H1 (cell line): Measurements from ENCODE around the gene TMEM30A. TPM values are rescaled to one million over a fixed set of nuclear protein-coding genes. Genes with fewer than 3 reads are reported as not detected.

Experiments
- CTCF ChIA-PET: fragments of 300-600 bp; sonication (Branson Sonifier 250); formaldehyde crosslinking; loops from one replicate; lab custom pipeline; 2021; ENCODE audit not compliant: partially characterized antibody; lab: Charles Lee
- POLR2A ChIA-PET: fragments of 300-600 bp; sonication (Branson Sonifier 250); formaldehyde crosslinking; loops from one replicate; lab custom pipeline; 2021; ENCODE audit warnings: inconsistent platforms; ENCODE audit not compliant: partially characterized antibody; lab: Charles Lee
- DNase-seq, 2 experiments: peaks; one replicate each; pipeline versions ENCODE4 v3.0.0 to v3.0.0-alpha.2; 2010 to 2022; ENCODE audit warnings: low spot score in 2 of 2, low read depth in 1 of 2, mixed read lengths in 1 of 2
- FAIRE-seq: peaks from 2 replicates; lab custom pipeline; 2011; peaks lifted over from hg19 to GRCh38; lab: Jason Lieb, UNC
- H2AFZ ChIP-seq: 2 replicates; pipeline ENCODE4 v1.8.1; 2012; ENCODE audit warnings: low read length, inconsistent platforms
- H2AK5ac ChIP-seq: 2 replicates; pipeline ENCODE4 v1.6.1; 2013; ENCODE audit warnings: low read depth, low read length
- H2BK120ac ChIP-seq: replicated peaks from 2 replicates; pipeline ENCODE3; 2013; ENCODE audit warnings: low read depth, low read length, inconsistent platforms
- H2BK12ac ChIP-seq: 2 replicates; pipeline ENCODE4 v1.6.1; 2013; ENCODE audit warnings: low read depth, low read length
- H2BK15ac ChIP-seq: 2 replicates; pipeline ENCODE4 v1.6.1; 2013; ENCODE audit warnings: low read length
- H2BK20ac ChIP-seq: 2 replicates; pipeline ENCODE4 v1.6.1; 2013; ENCODE audit warnings: low read length
- H2BK5ac ChIP-seq: 2 replicates; pipeline ENCODE4 v1.6.1; 2013; ENCODE audit warnings: low read depth, low read length
- H3K14ac ChIP-seq: 2 replicates; pipeline ENCODE4 v1.6.1; 2013; ENCODE audit warnings: inconsistent platforms; ENCODE audit not compliant: insufficient read length
- H3K18ac ChIP-seq: 2 replicates; pipeline ENCODE4 v1.6.1; 2013; ENCODE audit warnings: low read length; ENCODE audit errors: extremely low read depth
- H3K23ac ChIP-seq: 2 replicates; pipeline ENCODE4 v1.6.1; 2013; ENCODE audit warnings: inconsistent platforms; ENCODE audit not compliant: insufficient read length
- H3K23me2 ChIP-seq: 2 replicates; pipeline ENCODE4 v1.6.1; 2013; ENCODE audit warnings: low read depth, low read length
- H3K27ac ChIP-seq: 2 replicates; pipeline ENCODE4 v1.6.1; 2011; ENCODE audit warnings: low read depth, low read length, inconsistent platforms
- H3K27me3 ChIP-seq, 4 experiments: replicated peaks in 1 of 4; 1 replicate in 1 of 4; 2 replicates in 3 of 4; pipeline versions ENCODE4 v1.6.1 to v1.8.1; 2011 to 2013; ENCODE audit warnings: low read length in 3 of 4, mild to moderate bottlenecking in 3 of 4, inconsistent platforms in 2 of 4, mixed read lengths in 2 of 4, moderate library complexity in 1 of 4; ENCODE audit not compliant: control insufficient read depth in 3 of 4, insufficient read depth in 3 of 4; ENCODE audit errors: extremely low read depth in 1 of 4
- H3K36me3 ChIP-seq, 4 experiments: 2 replicates each; pipeline versions ENCODE4 v1.6.1 to v1.8.1; 2011 to 2013; ENCODE audit warnings: mild to moderate bottlenecking in 4 of 4, low read length in 3 of 4, moderate library complexity in 2 of 4, control low read depth in 1 of 4, inconsistent platforms in 1 of 4; ENCODE audit not compliant: insufficient read depth in 4 of 4, control insufficient read depth in 2 of 4
- H3K4ac ChIP-seq: replicated peaks from 2 replicates; pipeline ENCODE3; 2013; ENCODE audit warnings: low read length, low read depth, mixed read lengths, inconsistent platforms; ENCODE audit not compliant: insufficient read length
- H3K4me1 ChIP-seq, 4 experiments: replicated peaks in 1 of 4; 1 replicate in 1 of 4; 2 replicates in 3 of 4; pipeline versions ENCODE4 v1.6.1 to v1.8.1; 2011 to 2013; ENCODE audit warnings: low read length in 3 of 4, inconsistent platforms in 2 of 4, mixed read lengths in 1 of 4; ENCODE audit not compliant: insufficient read depth in 4 of 4, control insufficient read depth in 3 of 4
- H3K4me2 ChIP-seq, 2 experiments: 2 replicates each; pipeline versions ENCODE4 v1.6.1 to v1.8.1; 2011 to 2013; ENCODE audit warnings: low read depth in 2 of 2, low read length in 2 of 2, control low read depth in 1 of 2, inconsistent platforms in 1 of 2, mild to moderate bottlenecking in 1 of 2; ENCODE audit not compliant: insufficient read depth in 1 of 2
- H3K4me3 ChIP-seq, 4 experiments: fragments of 200-600, 300-600 bp in 1 of 4; sonication (generic), shearing (Covaris generic), sonication (Bioruptor Twin) in 1 of 4; 2 replicates each; pipeline versions ENCODE4 v1.5.1 to v1.8.1; 2011 to 2016; ENCODE audit warnings: low read length in 4 of 4, low read depth in 3 of 4, control low read depth in 2 of 4, inconsistent platforms in 2 of 4, mild to moderate bottlenecking in 2 of 4, mixed read lengths in 1 of 4, moderate library complexity in 1 of 4; ENCODE audit not compliant: insufficient read depth in 2 of 4; ENCODE audit errors: extremely low read depth in 1 of 4
- H3K56ac ChIP-seq: replicated peaks from 2 replicates; pipeline ENCODE3; 2013; ENCODE audit warnings: low read depth, mild to moderate bottlenecking, mixed read lengths, low read length, inconsistent platforms; ENCODE audit not compliant: insufficient read length
- H3K79me1 ChIP-seq: 2 replicates; pipeline ENCODE4 v1.6.1; 2013; ENCODE audit warnings: low read depth, low read length, control low read depth
- H3K79me2 ChIP-seq, 2 experiments: 2 replicates each; pipeline versions ENCODE4 v1.6.1 to v1.8.1; 2012 to 2013; ENCODE audit warnings: low read length in 2 of 2, mild to moderate bottlenecking in 2 of 2, inconsistent platforms in 1 of 2; ENCODE audit not compliant: insufficient read depth in 2 of 2, control insufficient read depth in 1 of 2
- H3K9ac ChIP-seq, 4 experiments: replicated peaks in 1 of 4; 1 replicate in 1 of 4; 2 replicates in 3 of 4; pipeline versions ENCODE4 v1.6.1 to v1.8.1; 2011 to 2013; ENCODE audit warnings: low read depth in 3 of 4, low read length in 3 of 4, control low read depth in 2 of 4, mild to moderate bottlenecking in 2 of 4, moderate library complexity in 2 of 4, inconsistent platforms in 1 of 4; ENCODE audit errors: extremely low read depth in 1 of 4
- H3K9me3 ChIP-seq, 2 experiments: 2 replicates each; pipeline versions ENCODE4 v1.6.1 to v1.8.1; 2012 to 2013; ENCODE audit warnings: mild to moderate bottlenecking in 2 of 2, moderate library complexity in 2 of 2, control low read depth in 1 of 2, inconsistent platforms in 1 of 2, low read depth in 1 of 2, low read length in 1 of 2, mixed read lengths in 1 of 2; ENCODE audit not compliant: insufficient read depth in 2 of 2
- H4K20me1 ChIP-seq, 2 experiments: replicated peaks in 1 of 2; 2 replicates each; pipeline versions ENCODE3 to v1.8.1; 2011 to 2013; ENCODE audit warnings: inconsistent platforms in 2 of 2, low read length in 2 of 2, mild to moderate bottlenecking in 1 of 2; ENCODE audit not compliant: insufficient read depth in 2 of 2, control insufficient read depth in 1 of 2
- H4K5ac ChIP-seq: 2 replicates; pipeline ENCODE4 v1.6.1; 2013; ENCODE audit warnings: low read length, low read depth, mixed read lengths, inconsistent platforms; ENCODE audit not compliant: insufficient read length
- H4K8ac ChIP-seq: 2 replicates; pipeline ENCODE4 v1.8.0; 2013; ENCODE audit warnings: mild to moderate bottlenecking, moderate library complexity, low read length, inconsistent platforms; ENCODE audit not compliant: insufficient read depth; ENCODE audit errors: extremely low read depth
- H4K91ac ChIP-seq: replicated peaks from 2 replicates; pipeline ENCODE3; 2013; ENCODE audit warnings: low read length, mixed read lengths, inconsistent platforms; ENCODE audit not compliant: insufficient read length
- CBX8 ChIP-seq: fragments of 300-800, 300-1000 bp; sonication (generic); IDR thresholded peaks from 2 replicates; pipeline ENCODE4 v1.7.1; 2016; ENCODE audit warnings: low read depth, low read length, borderline replicate concordance
- CTBP2 ChIP-seq: IDR thresholded peaks from 2 replicates; pipeline ENCODE4 v1.7.0; 2011; ENCODE audit warnings: borderline replicate concordance, mild to moderate bottlenecking, moderate library complexity, mixed read lengths, low read length; ENCODE audit not compliant: insufficient read depth, insufficient read length
- GTF2F1 ChIP-seq: IDR thresholded peaks from 2 replicates; pipeline ENCODE4 v1.6.1; 2012; ENCODE audit warnings: low read depth, low read length, improper control_type of control experiment, borderline replicate concordance
- KDM5A ChIP-seq: fragments of 200-600 bp; IDR thresholded peaks from 2 replicates; pipeline ENCODE4 v1.7.1; 2012; ENCODE audit warnings: mild to moderate bottlenecking, low read length, inconsistent platforms, mixed read lengths
- RNF2 ChIP-seq: fragments of 200-900, 300-1000 bp; sonication (generic); IDR thresholded peaks from 2 replicates; pipeline ENCODE4 v1.7.1; 2016; ENCODE audit warnings: borderline replicate concordance, low read depth, mild to moderate bottlenecking, antibody characterized with exemption, low read length; ENCODE audit not compliant: poor library complexity, severe bottlenecking; ENCODE audit errors: missing control alignments
- RXRA ChIP-seq: IDR thresholded peaks from 2 replicates; pipeline ENCODE4 v1.6.1; 2011; ENCODE audit warnings: low read depth, mild to moderate bottlenecking, low read length, moderate library complexity; ENCODE audit not compliant: insufficient read depth
- SP2 ChIP-seq: IDR thresholded peaks from 2 replicates; pipeline ENCODE4 v1.6.1; 2012; ENCODE audit warnings: mild to moderate bottlenecking, low read length, inconsistent platforms
- SP4 ChIP-seq: IDR thresholded peaks from 2 replicates; pipeline ENCODE4 v1.6.1; 2012; ENCODE audit warnings: low read length, inconsistent platforms
- TCF12 ChIP-seq: IDR thresholded peaks from 2 replicates; pipeline ENCODE4 v1.6.1; 2011; ENCODE audit warnings: low read depth, mild to moderate bottlenecking, low read length
- ZNF274 ChIP-seq: IDR thresholded peaks from 2 replicates; pipeline ENCODE4 v1.7.0; 2012; ENCODE audit warnings: low read length, borderline replicate concordance; ENCODE audit errors: extremely low read depth
- polyA plus RNA-seq, 7 experiments: library from polyadenylated mRNA; depleted of rRNA in 3 of 7; stranded (reverse) in 5 of 7; unstranded in 2 of 7; fragments of >200 nt in 5 of 7; fragments of 200-250 nt in 2 of 7; gene quantifications; 1 replicate in 5 of 7; 2 replicates in 1 of 7; 4 replicates in 1 of 7; pipeline versions ENCODE4 v1.2.1 to v1.2.3, GENCODE V29; 2011 to 2013; ENCODE audit warnings: missing spikeins in 2 of 7, mixed read lengths in 2 of 7
- total RNA-seq: library from RNA; stranded (reverse); fragmentation: NEBNext Ultra II Directional; extraction: Animal tissue kit (Norgen Biotek cat#: 25700); gene quantifications from 2 replicates; pipeline ENCODE4 v1.2.1, GENCODE V29; 2021

The TMEM30A gene
- total and polyA plus RNA-seq, 2 of the 8 experiments (the other 6 are each of a cell fraction or from before 2014, with no cell fraction given), result 10.5 to 71.0 TPM

DNA sequence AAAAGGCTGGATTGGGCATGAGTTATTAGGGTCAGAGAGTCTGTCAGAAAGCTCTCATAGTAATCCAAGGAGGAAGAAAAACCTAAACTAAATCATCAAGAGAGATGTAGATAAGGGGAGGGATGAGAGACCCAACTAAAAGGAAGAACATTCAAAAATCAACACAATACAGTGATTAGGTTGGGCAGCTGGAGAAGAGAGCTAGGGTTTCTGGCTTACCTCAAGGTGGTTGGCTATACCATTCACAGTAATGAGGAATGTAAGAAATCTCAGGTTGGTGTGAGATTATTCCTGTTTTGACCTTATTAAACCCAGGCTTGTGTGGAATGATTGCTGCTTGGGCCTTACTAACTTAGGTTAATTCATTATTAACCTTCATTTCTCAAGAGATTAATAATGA lies 34.8 kb downstream of the TMEM30A start:
- H3K4me2 ChIP-seq, result peak overlapping the region; percentile 41 to 43; a peak in 3 of 4 replicates
- no peaks in the 10 kb centered on the region for H3K79me2 ChIP-seq
- H3K18ac ChIP-seq, result no peak overlapping the region
- FAIRE-seq (no peak), DNase-seq (no peak)
- H2BK15ac ChIP-seq, result no peak overlapping the region
- H3K4me3 ChIP-seq, result peak overlapping the region in 1 of 4 experiments; percentile 33; a peak in 1 of 8 replicates
- H2AFZ ChIP-seq, result no peak overlapping the region
- no peak overlapping the region for H3K56ac ChIP-seq
- H3K27me3 ChIP-seq, result no peaks in the 10 kb centered on the region
- no peaks in the 10 kb centered on the region; a peak in 1 of 8 replicates for H3K36me3 ChIP-seq
- no peak overlapping the region for H2BK5ac ChIP-seq
- H3K79me1 ChIP-seq, result no peaks in the 10 kb centered on the region
- ChIA-PET POLR2A (interaction anchor here (1.1 to 1.4 kb wide), 4 partner anchors 17 to 352 kb away, joined by 3 to 4 read pairs (median 4); partner anchors contain the start of genes SENP6 and TMEM30A), CTCF (interaction anchor here (0.6 to 1.4 kb wide), 6 partner anchors 8 to 49 kb away, joined by 3 to 6 read pairs (median 3); no protein-coding TSS in a partner anchor)
- no peak overlapping the region for H3K9ac ChIP-seq
- H4K5ac ChIP-seq, result no peak overlapping the region
- H3K23ac ChIP-seq, result no peak overlapping the region
- H3K23me2 ChIP-seq, result no peaks in the 10 kb centered on the region
- no peaks in the 10 kb centered on the region for H4K20me1 ChIP-seq
- H3K9me3 ChIP-seq, result no peaks in the 10 kb centered on the region
- H4K91ac ChIP-seq, result no peak overlapping the region
- no peak overlapping the region for H3K14ac ChIP-seq
- no peak overlapping the region for H2BK20ac ChIP-seq
- H3K4ac ChIP-seq, result no peak overlapping the region
- no peak overlapping the region for H2BK12ac ChIP-seq
- H2AK5ac ChIP-seq, result no peak overlapping the region
- TF ChIP-seq SP4, result no peak
- TF ChIP-seq SP2, result no peak
- TF ChIP-seq GTF2F1, result no peak
- TF ChIP-seq ZNF274, result no peak
- no peak for TF ChIP-seq TCF12
- no peak for TF ChIP-seq KDM5A
- TF ChIP-seq CTBP2, result no peak
- no peak for TF ChIP-seq RNF2
- TF ChIP-seq RXRA, result no peak
- no peak for TF ChIP-seq CBX8
- H3K4me1 ChIP-seq, result peaks cover 0 to 14% (median 5%) of the 10 kb centered on the region in 4 experiments; a peak in 3 of 7 replicates
- no peak overlapping the region for H4K8ac ChIP-seq
- no peak overlapping the region for H3K27ac ChIP-seq
- H2BK120ac ChIP-seq, result no peak overlapping the region
